ENCODE measurements around the gene BMERB1.

GRCh38 chr16:15559176-15559575, 124.8 kb downstream of the BMERB1 start:
- no peak for TF ChIP-seq TAF1 (conservative IDR thresholded peaks at IDR 0.05)
- no peak for TF ChIP-seq GABPA (IDR thresholded peaks at IDR 0.05 in 1 of 2, conservative IDR thresholded peaks at IDR 0.05 in 1 of 2)
- TF ChIP-seq, protein P1, sequence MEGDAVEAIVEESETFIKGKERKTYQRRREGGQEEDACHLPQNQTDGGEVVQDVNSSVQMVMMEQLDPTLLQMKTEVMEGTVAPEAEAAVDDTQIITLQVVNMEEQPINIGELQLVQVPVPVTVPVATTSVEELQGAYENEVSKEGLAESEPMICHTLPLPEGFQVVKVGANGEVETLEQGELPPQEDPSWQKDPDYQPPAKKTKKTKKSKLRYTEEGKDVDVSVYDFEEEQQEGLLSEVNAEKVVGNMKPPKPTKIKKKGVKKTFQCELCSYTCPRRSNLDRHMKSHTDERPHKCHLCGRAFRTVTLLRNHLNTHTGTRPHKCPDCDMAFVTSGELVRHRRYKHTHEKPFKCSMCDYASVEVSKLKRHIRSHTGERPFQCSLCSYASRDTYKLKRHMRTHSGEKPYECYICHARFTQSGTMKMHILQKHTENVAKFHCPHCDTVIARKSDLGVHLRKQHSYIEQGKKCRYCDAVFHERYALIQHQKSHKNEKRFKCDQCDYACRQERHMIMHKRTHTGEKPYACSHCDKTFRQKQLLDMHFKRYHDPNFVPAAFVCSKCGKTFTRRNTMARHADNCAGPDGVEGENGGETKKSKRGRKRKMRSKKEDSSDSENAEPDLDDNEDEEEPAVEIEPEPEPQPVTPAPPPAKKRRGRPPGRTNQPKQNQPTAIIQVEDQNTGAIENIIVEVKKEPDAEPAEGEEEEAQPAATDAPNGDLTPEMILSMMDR (IDR thresholded peaks at IDR 0.05; ENCODE audit: low read depth, low read length, missing input control), result no peak
- TF ChIP-seq EGR1 (IDR thresholded peaks at IDR 0.05; ENCODE audit: low read depth in 2 of 2), result no peak
- TF ChIP-seq RAD21 (IDR thresholded peaks at IDR 0.05), result no peak
- no peak for TF ChIP-seq ZBTB33 (IDR thresholded peaks at IDR 0.05)
- no peak for TF ChIP-seq REST (IDR thresholded peaks at IDR 0.05)
- no peak for TF ChIP-seq HNF4A (conservative IDR thresholded peaks at IDR 0.05)
- TF ChIP-seq, protein P2, sequence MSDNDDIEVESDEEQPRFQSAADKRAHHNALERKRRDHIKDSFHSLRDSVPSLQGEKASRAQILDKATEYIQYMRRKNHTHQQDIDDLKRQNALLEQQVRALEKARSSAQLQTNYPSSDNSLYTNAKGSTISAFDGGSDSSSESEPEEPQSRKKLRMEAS (IDR thresholded peaks at IDR 0.05), result no peak
- no peak for TF ChIP-seq JUND (IDR thresholded peaks at IDR 0.05)
- no peak for TF ChIP-seq ATF3 (IDR thresholded peaks at IDR 0.05)
- no peak for TF ChIP-seq FOXA1 (IDR thresholded peaks at IDR 0.05)
- no peak for TF ChIP-seq YY1 (IDR thresholded peaks at IDR 0.05)
